Stimulated activated CD4-positive, alpha-beta T cell treated with anti-CD3 and anti-CD28 coated beads, Interleukin-4, amount 100 ng/mL, for 4 hours (primary cell): Measurements from ENCODE around the gene COPRS.

Experiments
- DNase-seq, 2 experiments: peaks; one replicate each; pipeline ENCODE4 v3.0.0-alpha.2; 2020

Gene COPRS

DNA sequence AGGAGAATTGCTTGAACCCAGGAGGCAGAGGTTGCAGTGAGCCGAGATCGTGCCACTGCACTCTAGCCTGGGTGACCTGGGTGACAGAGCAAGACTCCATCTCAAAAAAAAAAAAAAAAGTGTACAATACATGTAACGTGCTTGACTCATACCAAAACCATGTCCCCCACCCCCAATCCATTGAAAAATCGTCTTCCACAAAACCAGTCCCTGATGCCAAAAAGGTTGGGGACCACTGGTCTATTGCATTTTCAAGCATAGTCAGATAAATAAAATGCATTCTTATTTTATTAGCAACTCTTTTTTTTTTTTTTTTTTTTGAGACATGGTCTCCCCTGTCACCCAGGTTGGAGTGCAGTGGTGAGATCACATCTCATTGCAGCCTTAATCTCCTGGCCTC is 52.1 kb downstream of the COPRS start:
- no peak for DNase-seq

DNA sequence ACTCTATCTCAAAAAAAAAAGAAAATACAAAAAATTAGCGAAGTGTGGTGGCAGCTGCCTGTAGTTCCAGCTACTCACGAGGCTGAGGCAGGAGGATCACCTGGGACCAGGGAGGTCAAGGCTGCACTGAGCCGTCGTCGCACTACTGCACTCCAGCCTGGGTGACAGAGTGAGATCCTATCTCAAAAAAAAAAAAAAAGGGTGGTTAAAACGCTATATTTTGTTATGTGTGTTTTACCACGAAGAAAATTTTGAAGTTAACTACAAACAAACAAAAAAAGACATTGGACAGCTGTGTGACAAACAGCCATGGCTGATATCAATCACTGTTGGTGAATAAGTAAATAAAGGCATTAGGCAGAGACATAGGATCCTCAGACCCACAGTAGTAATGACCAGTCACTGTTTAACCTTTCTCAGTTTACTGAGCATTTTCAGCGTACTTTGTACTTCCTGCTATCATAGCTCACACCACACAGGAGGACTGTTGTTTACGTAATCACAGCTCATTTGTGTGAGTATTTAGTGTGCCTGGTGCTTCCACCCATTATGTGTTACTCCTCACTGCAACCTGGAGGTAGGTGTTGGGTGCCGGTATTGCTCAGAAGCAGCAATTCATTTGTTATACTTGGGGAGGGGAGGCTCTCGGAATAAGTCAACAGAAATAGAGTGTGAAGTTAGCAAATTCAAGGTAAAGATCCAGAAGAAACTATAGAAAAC is 55.4 kb downstream of the COPRS start:
- DNase-seq = no peak

DNA sequence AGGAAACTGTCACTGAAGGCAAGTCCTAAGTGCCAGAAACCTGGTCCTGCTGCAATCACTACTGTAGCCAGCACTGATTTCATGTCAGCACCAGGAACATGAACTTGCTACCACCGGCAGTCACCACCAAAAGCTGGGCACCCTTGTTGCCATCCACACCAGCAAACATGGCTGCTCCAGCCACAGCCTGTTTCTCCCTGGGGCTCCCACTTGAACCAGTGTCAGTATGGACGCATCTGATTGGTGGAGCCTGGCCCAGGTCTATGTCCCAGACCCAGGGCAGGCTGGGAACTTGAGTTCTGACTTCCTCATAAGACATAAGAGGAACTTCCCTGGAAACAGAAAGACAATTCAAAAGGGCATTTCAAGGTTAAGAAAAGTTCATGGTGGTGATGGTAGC is 56.5 kb downstream of the COPRS start:
- DNase-seq = no peak
